HG03378 (cell line): ENCODE data around the gene BCAS1.
A peak's percentile ranks its signal among the peaks of the same experiment; 100 is the strongest.

Experiments
- ATAC-seq: cut with Tn5 transposase; IDR thresholded peaks from one replicate; pipeline ENCODE4 v1.9.1; 2021; ENCODE audit warnings: mild to moderate bottlenecking, moderate library complexity; ENCODE audit not compliant: unreplicated experiment

BCAS1 gene

GRCh38 chr20:53947501-53948195 lies 122.7 kb downstream of the BCAS1 start:
- no peak for ATAC-seq

DNA sequence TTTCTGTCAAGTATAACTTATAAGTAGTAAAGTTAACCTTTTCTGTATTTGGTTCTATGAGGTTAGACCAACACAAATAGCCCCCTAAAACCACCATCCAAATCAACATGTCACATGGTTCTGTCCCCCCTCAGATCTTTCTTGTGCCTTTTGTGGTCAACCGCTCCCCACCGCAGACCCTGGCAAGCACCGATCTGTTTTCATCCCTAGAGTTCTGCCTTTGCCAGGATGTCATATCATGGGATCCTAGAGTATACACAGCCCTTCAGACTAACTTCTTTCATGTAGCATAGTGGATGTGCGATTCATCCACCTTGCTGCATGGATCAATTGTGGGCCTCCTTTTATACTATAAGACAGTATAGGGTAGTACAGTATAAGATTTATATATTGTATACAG lies 124.3 kb downstream of the BCAS1 start:
- ATAC-seq: no peak

- no peak for ATAC-seq
Observed at GRCh38 chr20:53945478-53945877, 124.9 kb downstream of the BCAS1 start.

GRCh38 chr20:53944796-53945195 lies 125.6 kb downstream of the BCAS1 start:
- no peak for ATAC-seq

- no peak for ATAC-seq
Observed at GRCh38 chr20:53943522-53944291, 126.7 kb downstream of the BCAS1 start.

- no peak for ATAC-seq
Observed at GRCh38 chr20:53942973-53943372, 127.4 kb downstream of the BCAS1 start.

DNA sequence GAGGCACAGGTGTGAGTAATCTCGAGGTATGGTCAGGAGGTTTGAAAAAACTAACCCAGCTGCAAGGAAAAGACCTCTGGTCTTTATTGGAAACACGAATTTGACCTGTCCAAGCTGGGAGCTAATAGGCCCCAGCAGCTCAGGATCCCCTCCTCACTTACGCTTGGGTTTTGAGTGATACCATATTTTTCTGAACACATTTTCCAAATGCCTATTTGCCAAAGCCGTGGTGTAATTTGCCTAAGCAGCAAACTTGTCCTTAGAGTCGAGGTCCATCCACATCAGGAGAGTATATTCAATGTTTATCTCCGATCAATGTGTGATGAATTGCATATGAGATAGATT lies 128.0 kb downstream of the BCAS1 start:
- ATAC-seq: no peak

GRCh38 chr20:53941680-53942471 lies 128.5 kb downstream of the BCAS1 start:
- no peak for ATAC-seq

DNA sequence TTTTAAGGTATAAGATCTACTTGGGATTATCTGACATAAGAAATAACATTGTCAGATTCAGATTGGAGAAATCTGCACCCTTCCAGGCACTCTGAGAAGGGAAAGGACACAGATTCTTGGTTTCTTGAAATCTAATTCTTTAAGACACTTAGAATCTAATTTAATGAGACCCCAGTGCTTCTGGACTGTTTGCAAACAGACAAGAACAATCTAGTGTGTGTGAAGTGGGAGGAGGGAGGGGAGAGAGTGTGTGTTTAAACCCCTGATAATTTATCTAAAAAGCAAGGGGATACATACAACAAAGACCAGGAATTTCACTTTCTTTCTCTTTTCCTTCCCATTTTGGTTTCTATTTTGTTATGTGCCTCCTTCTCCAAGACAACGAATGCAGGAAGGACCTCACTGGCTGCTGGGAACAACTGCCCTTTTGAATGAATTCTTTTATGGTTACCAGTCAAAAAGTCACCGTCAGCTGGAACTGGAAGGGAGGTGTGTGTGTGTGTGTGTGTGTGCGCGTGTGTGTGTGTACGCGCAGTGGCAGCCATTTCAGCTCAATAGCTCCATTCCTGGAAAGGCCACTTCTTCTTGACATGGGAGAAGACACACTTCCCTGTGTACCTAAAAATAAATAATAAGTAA lies 129.4 kb downstream of the BCAS1 start:
- ATAC-seq: no peak

GRCh38 chr20:53940360-53940702 lies 130.1 kb downstream of the BCAS1 start:
- no peak for ATAC-seq

- ATAC-seq: peak; percentile 61
Observed at GRCh38 chr20:53939572-53940359, 130.6 kb downstream of the BCAS1 start.

DNA sequence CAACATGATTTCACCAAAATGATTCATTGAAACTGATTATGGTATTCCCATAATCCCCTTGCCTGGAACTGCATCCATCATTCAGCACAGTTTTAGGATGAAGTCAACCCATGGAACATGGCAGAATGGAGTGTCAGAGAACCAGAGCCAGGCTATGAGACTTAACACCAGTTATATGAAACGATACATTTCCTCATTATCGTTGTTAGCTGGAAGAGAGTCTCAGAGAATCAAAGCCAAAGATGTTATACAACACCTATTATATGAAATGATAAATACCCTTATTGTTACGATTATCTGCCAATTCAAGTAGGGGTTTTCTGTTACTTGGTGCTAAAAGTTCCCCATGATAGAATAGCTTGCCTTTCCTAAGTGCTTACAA lies 131.2 kb downstream of the BCAS1 start:
- no peak for ATAC-seq

DNA sequence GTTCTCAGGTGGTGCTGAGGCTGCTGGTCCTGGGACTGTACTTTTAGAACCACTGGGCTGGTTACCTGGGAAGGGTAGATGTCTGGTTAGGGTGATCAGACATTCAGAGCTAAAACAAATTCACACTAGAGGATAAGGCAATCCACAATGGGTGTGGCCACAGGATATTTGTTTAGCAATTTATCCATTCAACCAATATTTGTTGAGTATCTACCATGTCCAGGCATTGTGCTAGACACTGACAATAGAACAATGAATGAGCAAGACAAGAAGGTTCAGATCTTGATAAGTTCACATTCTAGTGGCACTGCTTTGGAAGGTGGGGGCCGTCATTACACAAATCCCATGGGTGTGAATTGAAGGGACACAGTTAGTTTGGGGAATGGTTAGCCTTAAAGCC lies 131.7 kb downstream of the BCAS1 start:
- no peak for ATAC-seq

DNA sequence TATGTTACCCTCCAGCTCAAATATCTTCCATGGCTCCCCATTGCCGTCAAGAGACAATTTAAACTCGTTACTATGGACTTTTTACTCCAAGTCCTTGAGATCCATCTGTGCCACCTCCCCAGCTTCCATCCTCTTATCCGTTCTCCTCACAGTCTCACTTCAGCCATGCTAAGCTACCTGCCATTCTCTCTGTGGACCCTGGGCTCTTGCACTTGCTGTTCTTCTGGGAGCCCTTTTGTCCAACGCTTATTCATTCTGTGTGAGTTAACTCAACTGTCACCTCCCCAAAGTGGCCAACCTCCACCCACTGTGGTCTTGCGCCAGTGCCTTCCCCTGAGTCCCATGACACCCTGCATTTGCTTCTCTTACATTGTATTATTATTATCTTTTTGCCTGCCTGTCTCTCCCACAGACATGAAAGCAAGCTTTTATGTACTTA lies 132.4 kb downstream of the BCAS1 start:
- ATAC-seq: no peak

- no peak for ATAC-seq
Observed at GRCh38 chr20:53937339-53937741, 133.1 kb downstream of the BCAS1 start.

DNA sequence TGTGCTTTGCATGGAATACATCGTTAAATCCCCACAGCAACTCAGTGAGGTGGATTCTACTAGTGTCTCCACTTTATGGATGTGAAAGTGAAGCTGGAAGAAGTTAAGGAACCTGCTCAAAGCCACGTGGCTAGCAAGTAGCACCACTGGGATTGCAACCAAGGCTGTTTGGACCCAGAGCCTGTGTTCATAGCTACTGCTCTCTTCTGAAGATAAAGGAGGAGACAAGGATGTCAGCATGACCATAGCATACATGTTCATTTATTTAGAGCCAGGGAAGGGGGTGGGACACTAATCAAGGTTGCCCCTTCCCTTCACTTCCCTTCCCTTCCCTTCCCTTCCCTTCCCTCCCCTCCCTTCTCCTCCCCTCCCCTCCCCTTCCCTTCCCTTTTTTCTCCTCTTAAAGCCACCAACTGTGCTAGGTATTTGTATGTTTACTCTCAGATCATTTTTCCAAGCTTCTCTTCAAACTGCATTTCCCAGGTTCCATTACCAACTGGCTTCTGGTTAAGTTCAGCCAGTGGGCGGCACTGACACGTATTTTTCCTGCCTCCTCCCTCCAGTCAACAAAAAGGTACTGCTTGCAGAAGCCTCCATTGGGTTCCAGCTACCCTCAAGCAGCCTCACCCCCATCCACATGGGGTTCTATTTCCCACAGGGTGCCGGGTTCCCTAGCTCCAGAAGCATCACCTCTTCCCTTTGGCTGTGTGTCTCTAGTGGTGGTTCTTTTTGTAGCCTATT lies 134.9 kb downstream of the BCAS1 start:
- no peak for ATAC-seq

DNA sequence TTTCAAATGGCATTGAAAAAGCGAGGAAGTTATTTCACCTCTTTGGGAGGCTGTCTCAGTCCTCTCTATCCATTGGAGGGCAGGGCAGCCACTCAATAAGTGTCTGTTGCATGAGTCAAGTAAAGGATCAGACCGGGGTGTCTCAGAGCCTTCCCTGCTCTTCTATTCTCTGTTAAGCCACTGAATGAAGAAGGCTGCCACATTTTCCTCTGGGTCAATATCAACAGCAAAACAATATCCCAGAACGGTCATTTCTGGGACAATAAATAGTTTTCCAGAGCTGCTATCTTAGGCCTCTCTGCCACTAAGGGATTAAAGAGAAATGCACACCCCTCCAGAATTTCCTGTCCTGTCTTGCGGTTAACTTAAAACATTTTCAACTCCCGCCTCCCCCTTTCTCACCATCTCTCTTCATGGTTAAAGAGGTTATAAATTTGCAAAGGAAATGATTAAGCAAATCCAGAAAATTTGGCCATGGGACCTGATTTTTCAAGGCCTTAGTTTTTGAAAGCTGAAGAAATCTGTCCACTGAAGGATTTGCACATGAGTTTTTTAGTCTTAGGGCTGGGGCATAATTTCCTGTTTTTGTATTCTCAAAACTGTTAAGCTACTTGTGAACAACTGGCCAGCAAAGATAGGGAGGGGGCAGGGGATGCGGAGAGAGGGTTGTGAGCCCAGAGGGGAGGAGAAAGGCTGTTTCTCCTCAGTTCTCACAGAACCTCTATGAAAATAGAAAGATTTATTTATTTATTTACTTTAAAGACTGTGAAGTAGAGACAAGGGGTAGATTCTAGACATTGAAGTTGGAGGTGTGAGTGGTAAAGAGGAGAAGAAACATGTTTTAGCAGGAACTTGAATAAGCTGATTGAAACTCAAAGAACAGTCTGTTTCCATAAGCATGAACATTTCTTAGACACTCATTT lies 135.7 kb downstream of the BCAS1 start:
- ATAC-seq: no peak

DNA sequence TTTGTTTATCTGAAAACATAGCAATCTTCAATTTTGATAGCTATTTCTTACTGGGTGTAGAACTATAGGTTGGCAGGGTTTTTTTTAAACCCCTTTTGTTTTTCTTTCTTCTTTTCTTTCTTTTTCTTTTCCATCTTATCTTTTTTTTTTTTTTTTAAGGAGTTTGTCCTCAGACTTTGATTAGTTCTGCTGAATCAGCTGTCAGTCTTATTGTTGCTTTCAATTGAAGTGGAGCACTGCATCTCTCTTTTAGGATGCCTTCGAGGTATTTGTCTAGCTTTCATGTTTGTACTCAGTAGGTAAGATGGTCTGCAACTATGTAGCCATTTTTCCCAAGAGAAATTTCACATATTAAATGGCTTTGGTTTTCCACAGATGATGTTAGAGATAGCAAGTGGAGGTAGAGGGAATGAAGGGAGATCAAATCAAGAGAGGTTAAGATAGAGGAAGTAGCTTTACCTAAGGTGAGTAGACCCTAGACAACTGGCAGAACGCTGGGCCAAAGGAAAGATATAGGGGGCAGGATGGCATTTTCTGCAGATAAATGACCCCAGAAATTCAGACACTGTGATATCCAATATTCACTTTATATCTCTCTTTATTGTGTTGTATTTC lies 137.1 kb downstream of the BCAS1 start:
- ATAC-seq: no peak
